Erythroblast (primary cell): Measurements from ENCODE around the gene SZT2.

Experiments used
- DNase-seq, 2 experiments: peaks; one replicate each; lab custom pipeline; 2025; lab: John Stamatoyannopoulos, UW
- GATA1 ChIP-seq: IDR thresholded peaks from 2 replicates; pipeline ENCODE4 v1.6.1; 2011; ENCODE audit warnings: low read depth, mild to moderate bottlenecking, control low read depth, low read length, moderate library complexity
- POLR2A ChIP-seq: IDR thresholded peaks from 2 replicates; pipeline ENCODE4 v1.6.1; 2011; ENCODE audit warnings: mild to moderate bottlenecking, low read length

The SZT2 gene

DNA sequence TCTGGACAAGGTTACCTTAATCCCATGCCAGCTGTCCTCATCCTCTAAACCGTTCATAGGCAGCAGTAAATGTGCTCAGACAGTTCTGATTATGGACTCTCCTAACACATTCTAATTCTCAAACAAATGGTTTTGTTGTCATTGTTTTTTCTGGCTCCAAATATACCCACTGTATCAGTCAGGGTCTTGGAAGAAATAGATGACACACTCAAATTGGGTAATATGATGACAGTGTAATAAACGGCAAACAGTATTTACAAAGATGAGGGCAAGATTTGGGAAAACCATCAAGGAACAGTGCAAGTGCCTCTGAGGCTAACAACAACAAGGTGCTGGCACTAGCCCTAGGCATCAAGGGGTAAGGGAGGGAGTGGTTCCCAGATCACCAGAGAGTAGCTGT is 35.2 kb upstream of the SZT2 start:
- no peak for DNase-seq
- TF ChIP-seq POLR2A (no peak), GATA1 (no peak)

DNA sequence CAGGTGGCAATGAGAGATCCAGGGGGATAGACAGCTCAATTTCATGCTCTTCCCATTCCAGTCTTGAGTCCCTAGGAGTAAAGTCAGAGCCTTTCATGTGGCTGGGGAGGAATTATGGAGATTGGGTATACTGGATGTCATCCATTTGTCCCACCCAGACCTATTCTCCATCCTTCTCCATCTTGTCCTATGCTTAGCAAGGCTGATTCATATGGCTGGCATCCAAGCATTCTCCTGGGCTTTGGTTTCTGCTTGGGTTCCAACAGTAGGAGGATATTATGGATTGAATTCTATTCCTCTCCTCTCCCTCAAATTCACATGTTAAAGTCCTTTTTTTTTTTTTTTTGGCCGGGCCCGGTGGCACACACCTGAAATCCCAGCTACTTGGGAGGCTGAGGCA is 34.8 kb upstream of the SZT2 start:
- no peak for TF ChIP-seq POLR2A
- TF ChIP-seq GATA1 = no peak
- no peak for DNase-seq

DNA sequence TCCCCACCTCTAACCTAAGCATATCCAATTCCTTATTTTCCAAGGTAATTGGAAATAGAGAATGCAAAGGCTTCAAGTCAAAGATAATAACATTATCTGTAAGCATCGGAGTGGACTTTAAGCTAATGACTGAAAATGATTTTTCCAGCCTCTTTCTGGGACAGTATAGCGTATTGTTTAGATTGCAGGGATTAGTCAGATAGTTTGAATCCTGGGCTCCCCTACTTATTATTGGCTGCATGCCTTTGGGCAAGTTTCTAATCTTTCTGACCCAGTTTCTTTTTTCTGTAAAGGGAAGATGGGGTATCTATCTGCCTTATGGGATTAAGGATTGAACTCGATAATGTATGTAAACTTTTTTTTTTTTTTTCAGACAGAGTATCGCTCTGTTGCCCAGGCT is 32.4 kb upstream of the SZT2 start:
- no peak for DNase-seq
- TF ChIP-seq GATA1 (no peak), POLR2A (no peak)

DNA sequence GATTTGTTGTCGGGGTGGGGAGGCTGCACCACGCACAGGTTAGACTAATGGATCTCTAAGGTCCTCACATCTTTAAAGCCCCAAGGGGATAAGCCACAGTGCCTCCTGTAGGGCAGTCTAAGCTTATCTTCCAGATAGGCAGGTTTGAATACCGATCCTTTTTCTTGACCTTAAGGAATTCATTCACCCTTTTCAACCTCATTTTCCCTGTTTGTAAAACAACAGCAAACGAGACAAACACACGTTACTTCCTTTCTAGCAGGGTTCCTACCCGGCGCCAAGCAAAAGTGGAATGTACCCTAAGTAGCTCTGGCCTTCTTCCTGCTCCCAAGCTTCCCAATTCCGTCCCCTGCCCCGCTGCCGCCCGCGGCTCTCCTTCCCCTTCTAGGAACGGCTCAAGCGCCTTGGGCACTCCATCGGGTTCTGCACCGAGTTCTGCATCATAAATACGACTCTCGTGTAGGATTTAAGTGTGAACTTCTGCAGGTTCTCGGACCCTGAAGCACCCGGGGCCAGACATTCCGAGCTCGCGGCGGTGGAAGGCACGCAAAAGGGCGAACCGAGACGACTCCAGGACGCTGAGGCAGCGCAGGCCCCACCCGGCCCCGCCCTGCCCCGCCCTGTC is 31.5 kb upstream of the SZT2 start:
- DNase-seq = peak; percentile 64 to 66
- TF ChIP-seq GATA1 = no peak
- TF ChIP-seq POLR2A = no peak

DNA sequence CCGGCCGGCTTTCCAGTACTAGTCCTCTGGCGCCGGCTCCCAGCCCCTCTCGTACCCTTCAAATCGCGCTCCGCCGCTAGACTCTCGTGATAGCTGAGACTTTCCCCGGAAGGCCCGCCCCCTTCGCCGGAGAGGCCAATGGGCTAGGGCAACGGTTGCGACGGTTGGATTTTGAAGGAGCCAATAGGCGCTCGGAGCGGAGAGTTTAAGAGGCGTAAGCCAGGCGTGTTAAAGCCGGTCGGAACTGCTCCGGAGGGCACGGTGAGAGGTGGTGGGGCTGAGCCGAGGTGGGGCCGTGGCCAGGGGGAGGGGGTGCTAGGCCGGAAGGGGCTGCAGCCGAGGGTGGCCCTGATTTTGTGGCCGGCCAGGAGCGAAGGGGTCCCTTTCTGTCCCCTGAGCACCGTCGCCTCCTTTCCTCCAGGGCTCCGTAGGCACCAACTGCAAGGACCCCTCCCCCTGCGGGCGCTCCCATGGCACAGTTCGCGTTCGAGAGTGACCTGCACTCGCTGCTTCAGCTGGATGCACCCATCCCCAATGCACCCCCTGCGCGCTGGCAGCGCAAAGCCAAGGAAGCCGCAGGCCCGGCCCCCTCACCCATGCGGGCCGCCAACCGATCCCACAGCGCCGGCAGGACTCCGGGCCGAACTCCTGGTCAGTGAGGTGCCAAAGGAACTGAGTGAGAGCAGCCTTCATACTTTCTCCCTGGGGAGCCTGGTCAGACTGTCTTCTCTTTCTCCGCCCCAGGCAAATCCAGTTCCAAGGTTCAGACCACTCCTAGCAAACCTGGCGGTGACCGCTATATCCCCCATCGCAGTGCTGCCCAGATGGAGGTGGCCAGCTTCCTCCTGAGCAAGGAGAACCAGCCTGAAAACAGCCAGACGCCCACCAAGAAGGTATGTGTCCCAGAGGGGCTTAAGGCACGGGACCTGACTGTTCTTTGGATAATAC is 30.7 kb upstream of the SZT2 start, which contains the start of gene CDC20:
Gene CDC20, plus strand, starts transcription at position 236 of the 948 bp plus-strand sequence. Its CDS starts 235 bp downstream, at position 471.
- DNase-seq = peak; percentile 95
- peak; percentile 83 for TF ChIP-seq POLR2A
- no peak for TF ChIP-seq GATA1

DNA sequence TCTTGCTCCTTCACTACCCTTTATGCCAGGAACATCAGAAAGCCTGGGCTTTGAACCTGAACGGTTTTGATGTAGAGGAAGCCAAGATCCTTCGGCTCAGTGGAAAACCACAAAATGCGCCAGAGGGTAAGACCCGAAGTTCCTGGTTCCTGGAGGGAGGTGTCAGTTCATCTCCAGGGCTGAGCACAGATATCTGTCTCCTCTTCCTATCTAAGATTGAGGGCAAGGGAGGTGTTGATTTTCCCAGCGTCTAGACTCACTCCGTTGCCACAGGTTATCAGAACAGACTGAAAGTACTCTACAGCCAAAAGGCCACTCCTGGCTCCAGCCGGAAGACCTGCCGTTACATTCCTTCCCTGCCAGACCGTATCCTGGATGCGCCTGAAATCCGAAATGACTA is 30.0 kb upstream of the SZT2 start:
- TF ChIP-seq POLR2A (no peak), GATA1 (no peak)
- peak; percentile 25 to 49 for DNase-seq

DNA sequence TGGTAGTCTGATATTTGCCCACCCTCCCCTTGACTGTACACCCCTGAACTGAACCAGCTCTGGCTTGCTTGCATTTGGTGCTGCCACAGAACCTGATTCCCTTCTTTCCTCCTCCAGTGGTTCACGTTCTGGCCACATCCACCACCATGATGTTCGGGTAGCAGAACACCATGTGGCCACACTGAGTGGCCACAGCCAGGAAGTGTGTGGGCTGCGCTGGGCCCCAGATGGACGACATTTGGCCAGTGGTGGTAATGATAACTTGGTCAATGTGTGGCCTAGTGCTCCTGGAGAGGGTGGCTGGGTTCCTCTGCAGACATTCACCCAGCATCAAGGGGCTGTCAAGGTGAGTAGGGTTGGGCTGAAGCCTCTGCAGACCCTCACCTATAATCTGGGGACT is 29.1 kb upstream of the SZT2 start:
- TF ChIP-seq POLR2A (no peak), GATA1 (no peak)
- DNase-seq = no peak

DNA sequence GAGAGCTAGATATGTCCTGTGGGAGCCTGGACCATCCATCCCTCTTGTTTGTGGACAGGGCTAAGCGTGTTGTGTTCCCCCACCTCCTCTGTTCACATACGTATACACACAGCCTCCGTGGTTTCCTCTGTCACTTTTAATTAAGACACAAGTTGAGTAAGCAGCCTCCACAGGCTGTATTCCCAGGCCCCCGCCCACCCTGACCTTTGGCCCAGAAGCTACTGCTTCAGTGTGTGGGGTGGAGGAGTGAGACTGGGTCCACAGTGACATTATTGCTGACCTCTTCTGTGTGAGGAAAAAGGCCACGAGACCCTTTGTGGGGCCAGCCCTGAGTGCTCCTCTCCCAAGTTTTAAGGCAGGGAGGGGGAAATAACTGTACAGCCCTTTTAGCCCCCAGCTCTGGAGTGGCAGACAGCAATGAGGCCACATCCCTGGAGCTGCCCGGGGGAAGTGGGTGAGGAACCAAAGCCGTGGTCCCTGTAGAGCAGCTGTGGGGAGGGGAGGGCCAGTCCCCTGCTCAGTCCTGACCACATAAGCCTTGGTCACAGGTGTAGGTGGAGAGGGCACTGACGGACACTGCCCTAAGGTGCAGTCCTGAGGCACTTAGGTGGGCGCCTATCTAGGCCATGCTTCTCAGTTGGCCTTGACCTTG is 26.3 kb upstream of the SZT2 start:
- DNase-seq = peak in 1 of 2 experiments; percentile 20
- TF ChIP-seq POLR2A (no peak), GATA1 (no peak)

DNA sequence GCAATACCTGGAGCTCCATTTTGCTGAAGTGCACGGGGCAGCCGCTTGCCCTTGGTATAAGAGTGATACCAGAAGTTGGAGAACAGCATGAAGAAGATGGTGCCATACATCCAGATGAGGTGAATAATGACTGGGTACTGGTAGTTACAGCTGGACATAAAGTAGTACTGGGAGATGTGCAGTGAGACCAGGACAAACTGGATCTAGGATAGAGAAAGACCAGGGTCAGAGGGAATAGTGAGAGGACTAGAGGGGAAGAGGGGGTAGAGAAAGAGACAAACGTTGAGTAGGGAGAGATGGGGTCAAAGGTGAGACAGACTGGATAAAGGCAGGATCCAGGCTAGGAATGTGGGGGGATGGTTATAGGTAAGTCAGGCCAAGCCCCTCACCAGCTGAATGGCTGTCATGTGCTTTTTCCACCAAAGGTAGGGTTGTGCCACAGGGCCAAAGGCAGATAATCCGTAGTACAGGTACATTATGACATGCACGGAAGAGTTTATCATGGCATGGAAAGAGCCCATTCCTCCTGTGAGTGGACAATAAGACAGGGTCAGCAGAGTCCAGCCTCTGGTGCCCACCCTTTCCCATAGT is 25.7 kb upstream of the SZT2 start:
- DNase-seq = no peak
- no peak for TF ChIP-seq GATA1
- peak; percentile 1 for TF ChIP-seq POLR2A

DNA sequence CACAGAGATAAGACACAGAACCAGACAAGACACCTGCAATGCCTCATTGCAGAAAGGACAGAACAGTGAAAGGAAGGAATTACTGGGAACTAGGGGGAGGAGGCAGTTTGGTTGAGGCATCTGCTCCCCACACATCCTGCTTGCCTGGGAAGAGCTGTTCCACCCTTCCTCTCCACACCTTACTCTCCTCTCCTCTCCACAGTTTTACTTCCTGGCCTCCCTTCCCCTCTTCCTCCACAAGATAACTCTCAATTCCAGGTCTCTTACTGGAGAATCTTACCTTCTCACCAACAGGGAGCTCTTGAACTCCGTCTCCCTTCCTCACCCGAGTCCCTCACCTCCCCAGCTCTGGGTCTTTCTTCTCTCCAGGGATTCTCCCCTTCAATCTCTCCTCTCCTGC is 24.0 kb upstream of the SZT2 start:
- TF ChIP-seq POLR2A (no peak), GATA1 (no peak)
- peak in 1 of 2 experiments; percentile 27 for DNase-seq

DNA sequence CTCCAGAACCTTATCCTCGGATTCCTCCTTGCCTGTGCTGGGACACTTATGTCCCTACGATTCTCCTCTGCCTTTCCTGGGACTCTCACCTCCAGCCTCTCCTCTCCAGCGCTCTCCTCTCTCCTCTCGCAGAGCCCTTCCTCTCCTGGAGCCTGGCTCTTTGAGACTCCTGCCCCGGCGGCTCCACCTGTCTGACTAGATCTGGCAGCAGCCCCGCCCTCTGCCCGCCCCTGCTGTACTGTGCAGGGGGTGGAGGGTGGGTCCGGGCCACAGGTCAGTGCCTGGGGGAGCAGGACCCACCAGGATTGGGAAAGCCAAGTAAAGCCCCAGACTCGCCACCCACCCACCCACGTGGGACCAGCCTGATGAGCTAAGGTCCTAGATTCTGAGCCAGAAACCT is 23.5 kb upstream of the SZT2 start:
- DNase-seq = peak; percentile 22 to 43
- no peak for TF ChIP-seq POLR2A
- TF ChIP-seq GATA1 = no peak

DNA sequence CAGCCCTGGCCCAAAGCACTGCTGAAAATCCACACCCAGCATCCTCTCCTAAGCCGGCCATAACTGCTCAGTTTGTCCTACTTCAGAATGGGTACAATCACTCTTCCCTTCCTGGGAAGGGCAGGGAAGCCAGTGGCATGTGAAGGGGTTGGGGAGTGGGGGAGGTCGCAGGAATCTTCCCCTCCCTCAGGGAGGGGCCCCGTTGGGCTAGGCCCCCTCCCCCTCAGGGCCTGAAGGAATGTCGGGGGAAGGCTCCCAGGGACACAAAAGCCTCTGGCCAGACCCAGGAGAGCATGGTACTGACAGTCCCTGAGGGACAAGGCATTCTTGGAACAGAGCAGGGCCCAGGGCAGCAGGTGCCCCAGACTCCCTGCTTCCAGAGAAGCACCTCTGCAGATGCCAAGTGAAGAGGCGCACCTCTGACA is 23.1 kb upstream of the SZT2 start:
- TF ChIP-seq POLR2A (no peak), GATA1 (no peak)
- DNase-seq = no peak

DNA sequence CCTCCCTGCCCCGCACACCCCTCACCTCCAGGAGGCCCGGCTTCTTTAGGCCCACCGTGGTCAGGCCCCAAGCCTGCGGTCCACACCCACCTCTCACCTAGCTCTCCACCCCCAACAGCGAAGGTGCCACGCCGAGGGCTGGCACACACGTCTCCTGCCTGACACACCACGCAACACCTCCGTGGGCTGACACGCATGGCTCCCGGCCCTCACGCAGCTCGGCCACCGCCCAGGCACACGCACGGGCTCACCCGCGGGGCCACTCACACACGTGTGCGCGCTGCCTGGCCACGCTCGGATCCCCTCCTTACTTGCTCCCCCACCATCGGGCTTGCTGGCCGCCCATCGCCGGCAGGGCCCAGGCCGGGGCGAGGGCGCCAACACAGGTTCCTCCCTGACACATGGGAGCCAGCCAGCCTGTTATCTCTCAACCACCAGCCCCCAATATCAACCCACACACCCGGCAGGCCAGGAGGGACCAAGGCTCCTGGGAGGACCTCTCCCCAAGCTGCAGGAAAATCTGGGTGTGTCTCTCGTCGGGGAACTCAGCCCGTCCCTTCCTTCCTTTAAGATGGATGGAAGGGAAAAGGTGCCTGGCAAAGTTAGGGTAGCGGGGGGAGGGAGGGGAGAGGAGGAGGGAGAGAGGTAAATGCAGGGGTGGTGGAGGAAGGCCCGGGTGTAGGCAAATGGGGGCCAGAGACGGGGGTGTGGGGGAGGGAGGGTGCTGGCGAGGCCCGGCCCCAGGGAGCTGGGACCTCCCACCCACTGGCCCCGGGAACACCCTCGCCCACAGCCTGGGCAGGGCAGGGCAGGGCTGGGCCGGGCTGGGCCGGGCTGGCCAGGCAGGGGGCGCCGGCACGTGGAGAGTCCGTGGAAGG is 22.4 kb upstream of the SZT2 start:
- TF ChIP-seq GATA1 (peak; percentile 27), POLR2A (peak; percentile 66)
- peak; percentile 94 to 96 for DNase-seq
